Liver (tissue), 9 donors: ENCODE measurements around the gene ZNF334. TPM values are rescaled to one million over a fixed set of nuclear protein-coding genes. Genes with fewer than 3 reads are reported as not detected.

Experiments
- DNase-seq: peaks from one replicate; pipeline ENCODE4 v3.0.0-alpha.2; 2017; ENCODE audit warnings: low spot score
- H3K27ac ChIP-seq, 2 donors: one replicate each; pipeline ENCODE4 v1.7.0; 2013; ENCODE audit warnings: inconsistent platforms in 2 of 2, low read length in 2 of 2, control low read depth in 1 of 2, low read depth in 1 of 2, mild to moderate bottlenecking in 1 of 2
- H3K27me3 ChIP-seq, 4 donors: one replicate each; pipeline versions ENCODE4 v1.6.1 to v1.7.0; 2013; ENCODE audit warnings: low read length in 3 of 4, inconsistent platforms in 1 of 4, mild to moderate bottlenecking in 1 of 4, moderate library complexity in 1 of 4; ENCODE audit not compliant: control insufficient read depth in 4 of 4, insufficient read depth in 4 of 4
- H3K36me3 ChIP-seq, 4 donors: one replicate each; pipeline versions ENCODE4 v1.6.1 to v1.7.0; 2013; ENCODE audit warnings: low read length in 3 of 4, mild to moderate bottlenecking in 3 of 4, low read depth in 1 of 4, moderate library complexity in 1 of 4; ENCODE audit not compliant: control insufficient read depth in 4 of 4, insufficient read depth in 3 of 4
- H3K4me1 ChIP-seq, 4 donors: one replicate each; pipeline versions ENCODE4 v1.6.1 to v1.7.0; 2013; ENCODE audit warnings: low read length in 3 of 4, mild to moderate bottlenecking in 3 of 4, moderate library complexity in 1 of 4; ENCODE audit not compliant: control insufficient read depth in 4 of 4, insufficient read depth in 4 of 4
- H3K4me3 ChIP-seq, 3 donors: one replicate each; pipeline versions ENCODE4 v1.6.1 to v1.7.0; 2013; ENCODE audit warnings: low read length in 3 of 3, control low read depth in 1 of 3, low read depth in 1 of 3, mild to moderate bottlenecking in 1 of 3
- H3K9ac ChIP-seq, 2 donors: one replicate each; pipeline ENCODE4 v1.7.0; 2013; ENCODE audit warnings: low read length in 2 of 2, mild to moderate bottlenecking in 2 of 2, moderate library complexity in 2 of 2, control low read depth in 1 of 2, low read depth in 1 of 2
- H3K9me3 ChIP-seq, 4 donors: one replicate each; pipeline versions ENCODE4 v1.6.1 to v1.7.0; 2013; ENCODE audit warnings: low read length in 3 of 4; ENCODE audit not compliant: control insufficient read depth in 4 of 4
- EGR1 ChIP-seq, 2 donors: IDR thresholded peaks; 2 replicates each; pipeline ENCODE4 v1.6.1; 2016 to 2018; ENCODE audit warnings: antibody characterized with exemption in 2 of 2, low read depth in 2 of 2
- FOXA1 ChIP-seq: IDR thresholded peaks from 2 replicates; pipeline ENCODE4 v1.6.1; 2016; ENCODE audit warnings: antibody characterized with exemption
- FOXA2 ChIP-seq: IDR thresholded peaks from 2 replicates; pipeline ENCODE4 v1.6.1; 2016; ENCODE audit warnings: antibody characterized with exemption
- GABPA ChIP-seq, 2 donors: IDR thresholded peaks in 1 of 2; conservative IDR thresholded peaks in 1 of 2; 2 replicates each; pipeline ENCODE4 v1.6.1; 2016; ENCODE audit warnings: antibody characterized with exemption in 2 of 2, mild to moderate bottlenecking in 1 of 2, moderate library complexity in 1 of 2
- HNF4A ChIP-seq, 2 donors: conservative IDR thresholded peaks; 2 replicates each; pipeline ENCODE4 v1.6.1; 2016; ENCODE audit warnings: antibody characterized with exemption in 2 of 2, mild to moderate bottlenecking in 2 of 2
- HNF4G ChIP-seq: IDR thresholded peaks from 2 replicates; pipeline ENCODE4 v1.6.1; 2016; ENCODE audit warnings: antibody characterized with exemption
- NR2F2 ChIP-seq: IDR thresholded peaks from 2 replicates; pipeline ENCODE4 v1.6.1; 2016; ENCODE audit warnings: antibody characterized with exemption
- RAD21 ChIP-seq, 2 donors: IDR thresholded peaks; 2 replicates each; pipeline ENCODE4 v1.6.1; 2016; ENCODE audit warnings: antibody characterized with exemption in 2 of 2, mild to moderate bottlenecking in 2 of 2
- RXRA ChIP-seq, 2 donors: IDR thresholded peaks; 2 replicates each; pipeline ENCODE4 v1.6.1; 2017 to 2018; ENCODE audit warnings: antibody characterized with exemption in 2 of 2, mild to moderate bottlenecking in 1 of 2
- TAF1 ChIP-seq: conservative IDR thresholded peaks from 2 replicates; pipeline ENCODE4 v1.6.1; 2016; ENCODE audit warnings: antibody characterized with exemption, mild to moderate bottlenecking
- YY1 ChIP-seq: IDR thresholded peaks from 2 replicates; pipeline ENCODE4 v1.6.1; 2016; ENCODE audit warnings: antibody characterized with exemption, mild to moderate bottlenecking
- WGBS: extraction: QIAGEN DNeasy Blood & Tissue Kit; methylation state at CpG from one replicate; pipeline ENCODE4 v1.1.7; 2013; 5-methylcytosine and 5-hydroxymethylcytosine counted together
- polyA plus RNA-seq, 2 donors: library from polyadenylated mRNA; stranded (reverse) in 1 of 2; unstranded in 1 of 2; fragments of 200-250 nt in 1 of 2; fragments of >200 nt in 1 of 2; fragmentation: Nextera tagmentation in 1 of 2; extraction: Ambion mirVana in 1 of 2; gene quantifications; one replicate each; pipeline versions ENCODE4 v1.2.1 to v1.2.3, GENCODE V29; 2013 to 2015
- total RNA-seq, 2 donors: library from RNA; depleted of rRNA; stranded (reverse); fragments of >200 nt; gene quantifications; one replicate each; pipeline ENCODE4 v1.2.3, GENCODE V29; 2014
- TF ChIP-seq, protein P1 (sequence below): IDR thresholded peaks from 2 replicates; pipeline ENCODE4 v1.6.1; 2016; ENCODE audit warnings: antibody characterized with exemption, mild to moderate bottlenecking
- TF ChIP-seq, protein P2 (sequence below): IDR thresholded peaks from 2 replicates; pipeline ENCODE4 v1.6.1; 2016; ENCODE audit warnings: antibody characterized with exemption
- TF ChIP-seq, protein P3 (sequence below): IDR thresholded peaks from 2 replicates; pipeline ENCODE4 v1.6.1; 2016; ENCODE audit warnings: antibody characterized with exemption
- TF ChIP-seq, protein P4 (sequence below): fragments of 150-350 bp; IDR thresholded peaks from 2 replicates; pipeline ENCODE4 v1.5.1; 2017; ENCODE audit warnings: improper control_type of control experiment, low read depth, low read length; ENCODE audit not compliant: missing input control
- TF ChIP-seq, protein P5 (sequence below): IDR thresholded peaks from 2 replicates; pipeline ENCODE4 v1.6.1; 2016; ENCODE audit warnings: antibody characterized with exemption
- donor health status: healthy.
- donor health status: healthy.
- donor health status: healthy.
- donor health status: healthy.
- donor health status: healthy.

ZNF334 gene
- total and polyA plus RNA-seq, 4 donors: 0.65 to 3.3 (median 1.2) TPM

DNA sequence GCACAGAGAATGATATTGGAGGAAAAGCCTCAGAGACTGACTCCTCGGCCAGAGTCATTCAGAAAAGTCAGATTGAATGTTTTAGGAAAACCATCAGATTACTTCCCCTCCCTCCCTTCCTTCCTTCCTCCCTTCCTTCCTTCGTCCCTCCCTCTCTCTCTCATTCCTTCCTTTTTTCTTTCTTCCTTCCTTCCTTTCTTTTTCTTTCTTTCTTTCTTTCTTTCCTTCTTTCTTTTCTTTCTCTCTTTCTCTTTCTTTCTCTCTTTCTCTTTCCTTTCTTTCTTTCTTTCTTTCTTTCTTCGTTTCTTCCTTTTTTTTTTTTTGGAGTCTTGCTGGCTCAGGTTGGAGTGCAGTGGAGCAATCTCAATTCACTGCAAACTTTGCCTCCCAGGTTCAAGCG, 29.7 kb upstream of the ZNF334 start:
- 77% methylated on average over 4 of the region's 4 CpGs for WGBS
- Histone ChIP-seq H3K4me3 (no peak overlapping the region), H3K9ac (no peak overlapping the region), H3K4me1 (no peaks in the 10 kb centered on the region), H3K9me3 (no peaks in the 10 kb centered on the region), H3K27me3 (no peaks in the 10 kb centered on the region), H3K27ac (no peak overlapping the region), H3K36me3 (no peaks in the 10 kb centered on the region)
- TF ChIP-seq, protein P1, sequence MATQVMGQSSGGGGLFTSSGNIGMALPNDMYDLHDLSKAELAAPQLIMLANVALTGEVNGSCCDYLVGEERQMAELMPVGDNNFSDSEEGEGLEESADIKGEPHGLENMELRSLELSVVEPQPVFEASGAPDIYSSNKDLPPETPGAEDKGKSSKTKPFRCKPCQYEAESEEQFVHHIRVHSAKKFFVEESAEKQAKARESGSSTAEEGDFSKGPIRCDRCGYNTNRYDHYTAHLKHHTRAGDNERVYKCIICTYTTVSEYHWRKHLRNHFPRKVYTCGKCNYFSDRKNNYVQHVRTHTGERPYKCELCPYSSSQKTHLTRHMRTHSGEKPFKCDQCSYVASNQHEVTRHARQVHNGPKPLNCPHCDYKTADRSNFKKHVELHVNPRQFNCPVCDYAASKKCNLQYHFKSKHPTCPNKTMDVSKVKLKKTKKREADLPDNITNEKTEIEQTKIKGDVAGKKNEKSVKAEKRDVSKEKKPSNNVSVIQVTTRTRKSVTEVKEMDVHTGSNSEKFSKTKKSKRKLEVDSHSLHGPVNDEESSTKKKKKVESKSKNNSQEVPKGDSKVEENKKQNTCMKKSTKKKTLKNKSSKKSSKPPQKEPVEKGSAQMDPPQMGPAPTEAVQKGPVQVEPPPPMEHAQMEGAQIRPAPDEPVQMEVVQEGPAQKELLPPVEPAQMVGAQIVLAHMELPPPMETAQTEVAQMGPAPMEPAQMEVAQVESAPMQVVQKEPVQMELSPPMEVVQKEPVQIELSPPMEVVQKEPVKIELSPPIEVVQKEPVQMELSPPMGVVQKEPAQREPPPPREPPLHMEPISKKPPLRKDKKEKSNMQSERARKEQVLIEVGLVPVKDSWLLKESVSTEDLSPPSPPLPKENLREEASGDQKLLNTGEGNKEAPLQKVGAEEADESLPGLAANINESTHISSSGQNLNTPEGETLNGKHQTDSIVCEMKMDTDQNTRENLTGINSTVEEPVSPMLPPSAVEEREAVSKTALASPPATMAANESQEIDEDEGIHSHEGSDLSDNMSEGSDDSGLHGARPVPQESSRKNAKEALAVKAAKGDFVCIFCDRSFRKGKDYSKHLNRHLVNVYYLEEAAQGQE: no peak
- no peak for TF ChIP-seq GABPA (IDR thresholded peaks at IDR 0.05 in 1 of 2, conservative IDR thresholded peaks at IDR 0.05 in 1 of 2)
- TF ChIP-seq, protein P2, sequence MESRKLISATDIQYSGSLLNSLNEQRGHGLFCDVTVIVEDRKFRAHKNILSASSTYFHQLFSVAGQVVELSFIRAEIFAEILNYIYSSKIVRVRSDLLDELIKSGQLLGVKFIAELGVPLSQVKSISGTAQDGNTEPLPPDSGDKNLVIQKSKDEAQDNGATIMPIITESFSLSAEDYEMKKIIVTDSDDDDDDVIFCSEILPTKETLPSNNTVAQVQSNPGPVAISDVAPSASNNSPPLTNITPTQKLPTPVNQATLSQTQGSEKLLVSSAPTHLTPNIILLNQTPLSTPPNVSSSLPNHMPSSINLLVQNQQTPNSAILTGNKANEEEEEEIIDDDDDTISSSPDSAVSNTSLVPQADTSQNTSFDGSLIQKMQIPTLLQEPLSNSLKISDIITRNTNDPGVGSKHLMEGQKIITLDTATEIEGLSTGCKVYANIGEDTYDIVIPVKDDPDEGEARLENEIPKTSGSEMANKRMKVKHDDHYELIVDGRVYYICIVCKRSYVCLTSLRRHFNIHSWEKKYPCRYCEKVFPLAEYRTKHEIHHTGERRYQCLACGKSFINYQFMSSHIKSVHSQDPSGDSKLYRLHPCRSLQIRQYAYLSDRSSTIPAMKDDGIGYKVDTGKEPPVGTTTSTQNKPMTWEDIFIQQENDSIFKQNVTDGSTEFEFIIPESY: no peak
- TF ChIP-seq, protein P3, sequence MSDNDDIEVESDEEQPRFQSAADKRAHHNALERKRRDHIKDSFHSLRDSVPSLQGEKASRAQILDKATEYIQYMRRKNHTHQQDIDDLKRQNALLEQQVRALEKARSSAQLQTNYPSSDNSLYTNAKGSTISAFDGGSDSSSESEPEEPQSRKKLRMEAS: no peak
- TF ChIP-seq YY1: no peak
- TF ChIP-seq FOXA1: no peak
- no peak for TF ChIP-seq EGR1 (IDR thresholded peaks at IDR 0.05; ENCODE audit: low read depth in 2 of 2)
- TF ChIP-seq, protein P4, sequence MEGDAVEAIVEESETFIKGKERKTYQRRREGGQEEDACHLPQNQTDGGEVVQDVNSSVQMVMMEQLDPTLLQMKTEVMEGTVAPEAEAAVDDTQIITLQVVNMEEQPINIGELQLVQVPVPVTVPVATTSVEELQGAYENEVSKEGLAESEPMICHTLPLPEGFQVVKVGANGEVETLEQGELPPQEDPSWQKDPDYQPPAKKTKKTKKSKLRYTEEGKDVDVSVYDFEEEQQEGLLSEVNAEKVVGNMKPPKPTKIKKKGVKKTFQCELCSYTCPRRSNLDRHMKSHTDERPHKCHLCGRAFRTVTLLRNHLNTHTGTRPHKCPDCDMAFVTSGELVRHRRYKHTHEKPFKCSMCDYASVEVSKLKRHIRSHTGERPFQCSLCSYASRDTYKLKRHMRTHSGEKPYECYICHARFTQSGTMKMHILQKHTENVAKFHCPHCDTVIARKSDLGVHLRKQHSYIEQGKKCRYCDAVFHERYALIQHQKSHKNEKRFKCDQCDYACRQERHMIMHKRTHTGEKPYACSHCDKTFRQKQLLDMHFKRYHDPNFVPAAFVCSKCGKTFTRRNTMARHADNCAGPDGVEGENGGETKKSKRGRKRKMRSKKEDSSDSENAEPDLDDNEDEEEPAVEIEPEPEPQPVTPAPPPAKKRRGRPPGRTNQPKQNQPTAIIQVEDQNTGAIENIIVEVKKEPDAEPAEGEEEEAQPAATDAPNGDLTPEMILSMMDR: no peak
- no peak for TF ChIP-seq RXRA (IDR thresholded peaks at IDR 0.05)
- no peak for TF ChIP-seq HNF4A (conservative IDR thresholded peaks at IDR 0.05)
- TF ChIP-seq FOXA2: no peak
- TF ChIP-seq TAF1: no peak
- no peak for TF ChIP-seq RAD21 (IDR thresholded peaks at IDR 0.05)
- TF ChIP-seq, protein P5, sequence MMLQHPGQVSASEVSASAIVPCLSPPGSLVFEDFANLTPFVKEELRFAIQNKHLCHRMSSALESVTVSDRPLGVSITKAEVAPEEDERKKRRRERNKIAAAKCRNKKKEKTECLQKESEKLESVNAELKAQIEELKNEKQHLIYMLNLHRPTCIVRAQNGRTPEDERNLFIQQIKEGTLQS: no peak
- TF ChIP-seq HNF4G: no peak
- TF ChIP-seq NR2F2: no peak
- no peak for DNase-seq
